ENCODE measurements around the gene SYF2. TPM values are rescaled to one million over a fixed set of nuclear protein-coding genes. Genes with fewer than 3 reads are reported as not detected.

The SYF2 gene
- polyA plus RNA-seq, 1 of the 3 experiments (the other 2 are of a cell fraction): 31.1 TPM

GRCh38 chr1:25196830-25197229 lies 35.5 kb downstream of the SYF2 start:
- DNase-seq: no peak
- Histone ChIP-seq H3K9me2 (no peaks in the 10 kb centered on the region), H3K4me2 (no peak overlapping the region), H3K79me2 (ENCODE audit: insufficient read depth) (no peaks in the 10 kb centered on the region), H3K9ac (no peak overlapping the region), H3K9me3 (no peaks in the 10 kb centered on the region), H3K27ac (ENCODE audit: low read depth in 2 of 2, low read length in 1 of 2) (no peak overlapping the region), H3K27me3 (ENCODE audit: insufficient read depth) (peaks cover 14% of the 10 kb centered on the region; the same call in 1 of the 2 replicates), H2AFZ (ENCODE audit: low read depth) (no peak overlapping the region), H4K20me1 (ENCODE audit: insufficient read depth) (no peaks in the 10 kb centered on the region), H3F3A (replicated peaks; ENCODE audit: insufficient read depth) (no peaks in the 10 kb centered on the region), H3K4me1 (ENCODE audit: control insufficient read depth in 1 of 2, insufficient read depth in 2 of 2, low read depth in 1 of 2, low read length in 1 of 2) (no peaks in the 10 kb centered on the region; a peak in 1 of 4 replicates), H3K4me3 (ENCODE audit: low read depth in 2 of 2, low read length in 1 of 2) (no peak overlapping the region), H3K36me3 (replicated peaks in 1 of 2; ENCODE audit: control insufficient read depth in 1 of 2, insufficient read depth in 2 of 2, low read length in 1 of 2) (no peaks in the 10 kb centered on the region)
- TF ChIP-seq YY1 (IDR thresholded peaks at IDR 0.05; ENCODE audit: low read depth) (no peak), MXI1 (IDR thresholded peaks at IDR 0.05; ENCODE audit: low read depth, low read length) (no peak), RCOR1 (IDR thresholded peaks at IDR 0.05; ENCODE audit: low read length) (no peak), REST (IDR thresholded peaks at IDR 0.05; ENCODE audit: low read depth, low read length) (no peak), USF2 (IDR thresholded peaks at IDR 0.05; ENCODE audit: borderline replicate concordance, low read depth, low read length) (no peak), GATA2 (CRISPR knock-in tag; IDR thresholded peaks at IDR 0.05) (no peak)
- TF ChIP-seq, protein P1, sequence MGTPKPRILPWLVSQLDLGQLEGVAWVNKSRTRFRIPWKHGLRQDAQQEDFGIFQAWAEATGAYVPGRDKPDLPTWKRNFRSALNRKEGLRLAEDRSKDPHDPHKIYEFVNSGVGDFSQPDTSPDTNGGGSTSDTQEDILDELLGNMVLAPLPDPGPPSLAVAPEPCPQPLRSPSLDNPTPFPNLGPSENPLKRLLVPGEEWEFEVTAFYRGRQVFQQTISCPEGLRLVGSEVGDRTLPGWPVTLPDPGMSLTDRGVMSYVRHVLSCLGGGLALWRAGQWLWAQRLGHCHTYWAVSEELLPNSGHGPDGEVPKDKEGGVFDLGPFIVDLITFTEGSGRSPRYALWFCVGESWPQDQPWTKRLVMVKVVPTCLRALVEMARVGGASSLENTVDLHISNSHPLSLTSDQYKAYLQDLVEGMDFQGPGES (IDR thresholded peaks at IDR 0.05; ENCODE audit: low read depth, low read length): no peak
- WGBS (ENCODE audit: low lambda C conversion rate): 70% methylated on average over 6 of the region's 7 CpGs
- ChIA-PET CTCF (interaction anchor here (1.1 to 5.5 kb wide), 3 partner anchors 8 to 264 kb away, joined by 3 to 28 read pairs (median 6); no protein-coding TSS in a partner anchor), POLR2A (no interaction called here)

DNA sequence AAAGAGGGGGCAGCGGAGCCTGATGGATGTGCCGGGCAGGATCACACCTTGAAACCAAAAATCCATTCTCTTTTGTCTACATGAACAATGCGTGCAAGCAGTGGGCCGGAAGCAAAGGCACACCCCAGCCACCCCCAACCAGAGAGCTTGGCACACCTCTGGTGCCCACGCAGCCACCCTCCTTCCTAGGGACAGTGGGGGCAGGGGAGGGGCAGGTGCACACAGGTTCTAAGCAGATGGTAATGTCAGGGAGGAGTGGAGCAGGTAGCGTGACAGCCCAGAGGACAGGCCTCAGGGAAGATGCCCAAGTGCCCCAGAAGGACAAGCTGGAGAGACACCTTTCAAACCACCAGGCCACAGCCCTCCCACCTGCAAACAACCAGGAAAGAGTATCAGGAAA lies 36.5 kb downstream of the SYF2 start:
- no peaks in the 10 kb centered on the region for H4K20me1 ChIP-seq (ENCODE audit: insufficient read depth)
- no peaks in the 10 kb centered on the region for H3F3A ChIP-seq (replicated peaks; ENCODE audit: insufficient read depth)
- CTCF ChIA-PET: interaction anchor here (1.6 to 5.5 kb wide), 2 partner anchors 9 to 348 kb away, joined by 4 to 28 read pairs; no protein-coding TSS in a partner anchor
- no peaks in the 10 kb centered on the region; a peak in 1 of 4 replicates for H3K4me1 ChIP-seq (ENCODE audit: control insufficient read depth in 1 of 2, insufficient read depth in 2 of 2, low read depth in 1 of 2, low read length in 1 of 2)
- H3K4me2 ChIP-seq: no peak overlapping the region
- H3K27ac ChIP-seq (ENCODE audit: low read depth in 2 of 2, low read length in 1 of 2): no peak overlapping the region
- TF ChIP-seq EP300 (IDR thresholded peaks at IDR 0.05; ENCODE audit: borderline replicate concordance in 1 of 2, low read depth in 1 of 2, low read length in 1 of 2): no peak
- no peak for TF ChIP-seq EZH2phosphoT487 (IDR thresholded peaks at IDR 0.05; ENCODE audit: borderline replicate concordance, low read depth)
- TF ChIP-seq, protein P1 (IDR thresholded peaks at IDR 0.05; ENCODE audit: low read depth, low read length): no peak
- no peak for TF ChIP-seq NRF1 (IDR thresholded peaks at IDR 0.05; ENCODE audit: low read depth, low read length)
- TF ChIP-seq ELF1 (IDR thresholded peaks at IDR 0.05): no peak
- TF ChIP-seq CHD2 (IDR thresholded peaks at IDR 0.05; ENCODE audit: low read length, partially characterized antibody): no peak
- no peaks in the 10 kb centered on the region for H3K9me2 ChIP-seq
- H3K9me3 ChIP-seq: no peaks in the 10 kb centered on the region
- H3K36me3 ChIP-seq (replicated peaks in 1 of 2; ENCODE audit: control insufficient read depth in 1 of 2, insufficient read depth in 2 of 2, low read length in 1 of 2): no peaks in the 10 kb centered on the region
- H3K27me3 ChIP-seq (ENCODE audit: insufficient read depth): peaks cover 15% of the 10 kb centered on the region; the same call in 1 of the 2 replicates
- 87% methylated on average over 6 of the region's 6 CpGs for WGBS (ENCODE audit: low lambda C conversion rate)
- H3K4me3 ChIP-seq (ENCODE audit: low read depth in 2 of 2, low read length in 1 of 2): no peak overlapping the region
- H3K79me2 ChIP-seq (ENCODE audit: insufficient read depth): no peaks in the 10 kb centered on the region
- DNase-seq: no peak
- POLR2A ChIA-PET: no interaction called here
- H2AFZ ChIP-seq (ENCODE audit: low read depth): no peak overlapping the region
- H3K9ac ChIP-seq: no peak overlapping the region
